Upper lobe of left lung (tissue), 6 donors: ENCODE results near the gene ANKRD35. TPM values are rescaled to one million over a fixed set of nuclear protein-coding genes. Genes with fewer than 3 reads are reported as not detected.

Source experiments
- ATAC-seq, 2 donors: fragments of 200-7000 bp; cut with Tn5 transposase; one replicate each; pipeline ENCODE4 v1.9.1; 2022; ENCODE audit warnings: mild to moderate bottlenecking in 2 of 2, moderate library complexity in 2 of 2; ENCODE audit not compliant: low FRiP score in 2 of 2
- DNase-seq, 2 donors: peaks; one replicate each; pipeline ENCODE4 v3.0.0-alpha.2; 2019 to 2020
- H3K27ac ChIP-seq, 4 donors: fragments of 200-600 bp; sonication (generic); one replicate each; pipeline ENCODE4 v1.5.1; 2016 to 2019
- H3K27me3 ChIP-seq, 4 donors: fragments of 200-600 bp; sonication (generic); one replicate each; pipeline ENCODE4 v1.5.1; 2017 to 2019
- H3K36me3 ChIP-seq, 4 donors: fragments of 200-600 bp; sonication (generic); one replicate each; pipeline ENCODE4 v1.5.1; 2016 to 2019
- H3K4me1 ChIP-seq, 4 donors: fragments of 200-600 bp; sonication (generic); one replicate each; pipeline ENCODE4 v1.5.1; 2018 to 2019
- H3K4me3 ChIP-seq, 4 donors: fragments of 200-600 bp; sonication (generic); one replicate each; pipeline ENCODE4 v1.5.1; 2017 to 2019; ENCODE audit warnings: mild to moderate bottlenecking in 2 of 4, moderate library complexity in 1 of 4
- H3K9me3 ChIP-seq, 4 donors: fragments of 200-600 bp; sonication (generic); one replicate each; pipeline ENCODE4 v1.5.1; 2018 to 2019
- CTCF ChIP-seq, 6 experiments: fragments of 450-650 bp in 4 of 6; fragments of 200-600 bp in 2 of 6; sonication (generic) in 2 of 6; IDR thresholded peaks; one replicate each; pipeline ENCODE4 v1.5.1; 2016 to 2019; ENCODE audit warnings: antibody characterized with exemption in 6 of 6
- EP300 ChIP-seq, 4 donors: sonication (generic); formaldehyde crosslinking; IDR thresholded peaks; one replicate each; pipeline ENCODE4 v1.5.1; 2017; ENCODE audit warnings: antibody characterized with exemption in 4 of 4, control low read depth in 2 of 4
- POLR2A ChIP-seq, 4 donors: fragments of 450-650 bp; IDR thresholded peaks; one replicate each; pipeline ENCODE4 v1.5.1; 2016 to 2017; ENCODE audit warnings: antibody characterized with exemption in 4 of 4, mild to moderate bottlenecking in 2 of 4
- POLR2AphosphoS5 ChIP-seq, 2 donors: sonication (generic); formaldehyde crosslinking; IDR thresholded peaks; one replicate each; pipeline ENCODE4 v1.5.1; 2017; ENCODE audit warnings: antibody characterized with exemption in 2 of 2
- WGBS, 2 donors: methylation state at CpG; one replicate each; pipeline ENCODE4 v1.1.5; 2017 to 2018; 5-methylcytosine and 5-hydroxymethylcytosine counted together
- total RNA-seq, 6 donors: library from RNA; depleted of rRNA in 4 of 6; stranded (reverse); fragments of >200 nt in 4 of 6; gene quantifications; one replicate each; pipeline versions ENCODE4 v1.1.0 to v1.2.1, GENCODE V29; 2016 to 2021
- donor health status: DM: no; HTN: no; CAD: no; lungs with moderate emphysema.
- donor health status: DM: no; HTN: yes; CAD: no; lungs with severe emphysema.

Gene ANKRD35
- total RNA-seq, 6 donors from 2014 or later, result 0.76 to 2.5 (median 1.3) TPM; not detected in 1

DNA sequence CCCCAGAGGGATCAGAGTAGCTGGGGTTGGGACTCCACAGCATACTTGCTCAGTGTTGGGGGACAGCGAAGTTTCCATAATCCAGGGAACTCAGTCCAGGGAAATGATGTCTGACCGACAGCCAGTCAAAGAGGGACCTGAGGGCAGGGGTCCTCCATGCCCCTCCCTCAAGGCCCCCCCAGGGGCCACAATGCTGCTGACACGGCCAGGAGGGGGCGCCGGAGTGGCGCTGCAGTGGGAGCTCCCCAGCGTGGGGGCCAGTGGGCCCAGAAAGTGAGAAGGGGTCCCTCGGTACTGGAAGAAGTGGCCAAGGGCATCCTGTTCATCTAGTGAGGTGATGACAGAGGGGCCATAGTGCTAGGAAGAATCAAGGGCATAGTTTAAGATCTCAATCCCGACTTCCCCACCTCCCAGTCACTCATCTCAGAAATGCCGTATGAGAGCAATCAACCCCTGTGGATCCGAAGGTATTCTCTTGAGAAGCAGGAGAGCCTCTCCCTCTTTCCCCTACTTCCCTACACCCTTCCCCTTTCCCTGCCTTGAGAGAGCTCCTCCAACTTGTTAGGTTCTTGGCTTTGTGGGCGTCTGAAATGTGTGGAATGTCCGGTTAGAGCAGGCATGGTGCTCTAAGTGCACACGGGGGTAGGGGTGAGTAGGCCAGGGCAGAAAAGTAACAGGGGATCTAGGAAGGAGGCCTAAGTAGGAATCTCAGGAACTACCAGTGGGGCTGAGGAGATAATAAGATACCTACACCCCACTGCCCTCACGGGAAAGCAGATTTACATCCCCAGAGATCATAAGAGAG, 36.1 kb downstream of the ANKRD35 start:
- WGBS, 2 donors, result 67 to 73% methylated on average over 11 to 15 of the region's 15 CpGs
- peak overlapping the region; percentile 11 to 59 (median 28) for H3K27ac ChIP-seq
- no peaks in the 10 kb centered on the region for H3K9me3 ChIP-seq
- ATAC-seq (peak in 1 of 2 donors; percentile 70), DNase-seq (peak; percentile 39 to 59)
- TF ChIP-seq EP300 (IDR thresholded peaks at IDR 0.05), result no peak
- no peak for TF ChIP-seq POLR2A (IDR thresholded peaks at IDR 0.05)
- peak in 2 of 6 experiments; percentile 11 to 18 for TF ChIP-seq CTCF (IDR thresholded peaks at IDR 0.05)
- TF ChIP-seq POLR2AphosphoS5 (IDR thresholded peaks at IDR 0.05), result no peak
- H3K4me1 ChIP-seq, result peaks cover 11 to 32% (median 23%) of the 10 kb centered on the region in 4 donors
- H3K27me3 ChIP-seq, result no peaks in the 10 kb centered on the region
- H3K36me3 ChIP-seq, result peaks cover 4 to 65% (median 59%) of the 10 kb centered on the region in 4 donors
- H3K4me3 ChIP-seq, result no peak overlapping the region

GRCh38 chr1:145847827-145848226, 37.8 kb downstream of the ANKRD35 start:
- no peak for ATAC-seq
- no peak for DNase-seq
- Histone ChIP-seq H3K4me3 (no peak overlapping the region), H3K36me3 (peaks cover 0 to 52% (median 44%) of the 10 kb centered on the region in 4 donors), H3K27me3 (no peaks in the 10 kb centered on the region), H3K9me3 (no peaks in the 10 kb centered on the region), H3K27ac (no peak overlapping the region), H3K4me1 (peaks cover 12 to 34% (median 23%) of the 10 kb centered on the region in 4 donors)
- TF ChIP-seq EP300 (IDR thresholded peaks at IDR 0.05) (no peak), POLR2A (IDR thresholded peaks at IDR 0.05) (no peak)
- WGBS, 2 donors, result 80 to 87% methylated on average over 3 of the region's 3 CpGs

- peak; percentile 54 to 75 (median 72) for TF ChIP-seq CTCF (IDR thresholded peaks at IDR 0.05)
- TF ChIP-seq EP300 (IDR thresholded peaks at IDR 0.05), result no peak
- H3K4me3 ChIP-seq, result peak overlapping the region in 3 of 4 donors; percentile 40 to 71 (median 59)
- peak overlapping the region; percentile 70 to 83 (median 74) for H3K27ac ChIP-seq
- peaks cover 12 to 34% (median 23%) of the 10 kb centered on the region in 4 donors for H3K4me1 ChIP-seq
- ATAC-seq (peak; percentile 66 to 73), DNase-seq (no peak)
- H3K9me3 ChIP-seq, result no peaks in the 10 kb centered on the region
- H3K27me3 ChIP-seq, result no peaks in the 10 kb centered on the region
- WGBS, 2 donors, result 63 to 68% methylated on average over 2 to 3 of the region's 3 CpGs
- H3K36me3 ChIP-seq, result peaks cover 11 to 52% (median 46%) of the 10 kb centered on the region in 4 donors
These were observed 39.5 kb downstream of the ANKRD35 start for GRCh38 chr1:145846201-145846612.

DNA sequence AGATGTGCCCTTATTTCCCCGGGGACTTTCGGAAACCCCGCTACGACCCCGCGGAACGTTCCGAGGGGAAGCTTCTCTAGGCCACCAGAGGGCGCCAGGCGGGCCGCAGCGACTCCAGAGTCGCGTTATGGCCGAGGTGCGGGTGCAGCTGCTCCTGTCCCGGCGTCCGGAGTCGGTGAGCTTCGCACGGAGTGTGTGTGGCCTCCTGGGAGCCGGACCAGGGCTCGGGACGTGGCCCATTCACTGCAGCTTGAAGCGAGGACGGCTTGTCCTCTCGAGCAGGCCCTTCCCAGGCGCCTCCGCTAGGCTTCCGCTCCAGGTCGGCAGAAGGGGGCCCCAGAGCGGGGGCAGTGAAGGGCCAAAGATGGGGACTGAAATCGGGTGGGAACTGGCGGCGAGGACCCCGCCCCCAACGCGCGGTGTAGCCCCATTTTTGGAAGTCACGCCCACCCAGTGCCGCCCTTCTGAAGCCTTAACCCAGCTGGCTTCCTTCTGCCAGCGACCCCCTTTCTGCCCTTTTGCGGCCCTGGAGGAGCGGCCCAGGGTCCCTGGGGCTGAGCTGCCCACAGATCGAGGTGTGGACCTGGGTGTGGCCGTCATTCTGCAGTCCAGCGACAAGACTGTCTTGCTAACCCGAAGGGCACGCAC, 40.0 kb downstream of the ANKRD35 start, which contains the start of gene NUDT17:
Gene NUDT17, plus strand, starts transcription at position 117 of the 648 bp plus-strand sequence. Its CDS starts 11 bp downstream, at position 128.
- WGBS, 2 donors, result 0 to 1% methylated on average over 18 to 50 of the region's 50 CpGs
- peaks cover 17 to 52% (median 46%) of the 10 kb centered on the region in 4 donors for H3K36me3 ChIP-seq
- H3K27ac ChIP-seq, result peak within 1 kb of the TSS; percentile 70 to 83 (median 74)
- H3K9me3 ChIP-seq, result no peaks in the 10 kb centered on the region
- DNase-seq (peak; percentile 89 to 94), ATAC-seq (peak; percentile 90 to 94)
- peak within 1 kb of the TSS; percentile 16 to 71 (median 50) for H3K4me3 ChIP-seq
- TF ChIP-seq EP300 (IDR thresholded peaks at IDR 0.05) (no peak), POLR2AphosphoS5 (IDR thresholded peaks at IDR 0.05) (peak in 1 of 2 donors; percentile 25), CTCF (IDR thresholded peaks at IDR 0.05) (peak; percentile 84 to 91 (median 88)), POLR2A (IDR thresholded peaks at IDR 0.05) (peak in 2 of 4 donors; percentile 24 to 42)
- H3K4me1 ChIP-seq, result peaks cover 12 to 34% (median 23%) of the 10 kb centered on the region in 4 donors
- no peaks in the 10 kb centered on the region for H3K27me3 ChIP-seq

GRCh38 chr1:145845144-145845513, 40.5 kb downstream of the ANKRD35 start:
- ATAC-seq (peak; percentile 5 to 29), DNase-seq (no peak)
- Histone ChIP-seq H3K27ac (peak overlapping the region in 3 of 4 donors; percentile 71 to 83 (median 78)), H3K4me3 (peak overlapping the region in 3 of 4 donors; percentile 40 to 71 (median 59)), H3K36me3 (peaks cover 21 to 52% (median 46%) of the 10 kb centered on the region in 4 donors), H3K27me3 (no peaks in the 10 kb centered on the region), H3K9me3 (no peaks in the 10 kb centered on the region), H3K4me1 (peaks cover 12 to 31% (median 21%) of the 10 kb centered on the region in 4 donors)
- 3 to 14% methylated on average over 4 of the region's 4 CpGs for WGBS, 2 donors
- no peak for TF ChIP-seq EP300 (IDR thresholded peaks at IDR 0.05)
- no peak for TF ChIP-seq POLR2AphosphoS5 (IDR thresholded peaks at IDR 0.05)
- no peak for TF ChIP-seq CTCF (IDR thresholded peaks at IDR 0.05)
- no peak for TF ChIP-seq POLR2A (IDR thresholded peaks at IDR 0.05)
